ENCODE results near the gene METTL6. TPM values are rescaled to one million over a fixed set of nuclear protein-coding genes. Genes with fewer than 3 reads are reported as not detected.

The METTL6 gene
- total and polyA plus RNA-seq, 4 donors, result 8.6 to 35.4 (median 13.2) TPM

DNA sequence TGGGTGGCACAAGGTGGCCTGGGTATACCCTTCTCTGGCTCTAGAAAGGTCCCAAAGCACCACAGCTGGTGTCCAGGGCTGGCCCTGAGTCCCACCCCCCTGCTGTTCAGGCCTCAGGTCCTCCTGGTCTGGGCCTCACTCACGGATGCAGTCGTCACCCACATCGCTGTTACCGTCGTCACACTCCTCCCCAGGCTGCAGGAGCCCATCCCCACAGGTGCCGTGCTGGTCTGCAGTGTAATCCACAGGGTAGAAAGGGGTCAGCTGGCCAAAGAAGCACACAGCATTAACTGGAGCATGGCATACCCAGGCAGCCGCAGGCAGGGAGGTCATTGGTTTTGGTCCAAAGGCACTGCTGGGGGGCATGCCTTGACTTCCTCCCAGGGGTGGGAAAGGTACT is 28.4 kb upstream of the METTL6 start:
- H3K27me3 ChIP-seq (ENCODE audit: control insufficient read depth in 3 of 3, insufficient read depth in 3 of 3, low read length in 2 of 3), result no peaks in the 10 kb centered on the region
- TF ChIP-seq, protein P1, sequence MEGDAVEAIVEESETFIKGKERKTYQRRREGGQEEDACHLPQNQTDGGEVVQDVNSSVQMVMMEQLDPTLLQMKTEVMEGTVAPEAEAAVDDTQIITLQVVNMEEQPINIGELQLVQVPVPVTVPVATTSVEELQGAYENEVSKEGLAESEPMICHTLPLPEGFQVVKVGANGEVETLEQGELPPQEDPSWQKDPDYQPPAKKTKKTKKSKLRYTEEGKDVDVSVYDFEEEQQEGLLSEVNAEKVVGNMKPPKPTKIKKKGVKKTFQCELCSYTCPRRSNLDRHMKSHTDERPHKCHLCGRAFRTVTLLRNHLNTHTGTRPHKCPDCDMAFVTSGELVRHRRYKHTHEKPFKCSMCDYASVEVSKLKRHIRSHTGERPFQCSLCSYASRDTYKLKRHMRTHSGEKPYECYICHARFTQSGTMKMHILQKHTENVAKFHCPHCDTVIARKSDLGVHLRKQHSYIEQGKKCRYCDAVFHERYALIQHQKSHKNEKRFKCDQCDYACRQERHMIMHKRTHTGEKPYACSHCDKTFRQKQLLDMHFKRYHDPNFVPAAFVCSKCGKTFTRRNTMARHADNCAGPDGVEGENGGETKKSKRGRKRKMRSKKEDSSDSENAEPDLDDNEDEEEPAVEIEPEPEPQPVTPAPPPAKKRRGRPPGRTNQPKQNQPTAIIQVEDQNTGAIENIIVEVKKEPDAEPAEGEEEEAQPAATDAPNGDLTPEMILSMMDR (IDR thresholded peaks at IDR 0.05; ENCODE audit: control extremely low read depth, extremely low read depth), result no peak
- ATAC-seq (ENCODE audit: insufficient read depth, low FRiP score) (no peak), DNase-seq (no peak)
- no peak overlapping the region for H3K27ac ChIP-seq (ENCODE audit: low read depth in 1 of 2, low read length in 1 of 2)
- no peak overlapping the region for H3K4me3 ChIP-seq
- H3K4me1 ChIP-seq (ENCODE audit: control insufficient read depth in 5 of 5, insufficient read depth in 5 of 5, low read length in 5 of 5), result no peaks in the 10 kb centered on the region
- peaks cover 0 to 3% (median 0%) of the 10 kb centered on the region in 4 donors for H3K9me3 ChIP-seq (ENCODE audit: control insufficient read depth in 4 of 4, insufficient read depth in 3 of 4, low read length in 3 of 4)
- H3K9ac ChIP-seq (ENCODE audit: insufficient read depth in 1 of 2, low read length in 2 of 2), result no peak overlapping the region
- 91 to 95% methylated on average over 7 of the region's 7 CpGs for WGBS, 2 donors
- H3K36me3 ChIP-seq (ENCODE audit: control insufficient read depth in 4 of 4, insufficient read depth in 4 of 4, low read length in 4 of 4), result peaks cover 0 to 9% (median under 1%) of the 10 kb centered on the region in 4 donors

- H3K9me3 ChIP-seq (ENCODE audit: control insufficient read depth in 4 of 4, insufficient read depth in 3 of 4, low read length in 3 of 4), result peaks cover 0 to 3% (median 0%) of the 10 kb centered on the region in 4 donors
- H3K36me3 ChIP-seq (ENCODE audit: control insufficient read depth in 4 of 4, insufficient read depth in 4 of 4, low read length in 4 of 4), result peaks cover 0 to 9% (median under 1%) of the 10 kb centered on the region in 4 donors
- H3K27me3 ChIP-seq (ENCODE audit: control insufficient read depth in 3 of 3, insufficient read depth in 3 of 3, low read length in 2 of 3), result no peaks in the 10 kb centered on the region
- ATAC-seq (ENCODE audit: insufficient read depth, low FRiP score) (no peak), DNase-seq (no peak)
- H3K4me3 ChIP-seq, result no peak overlapping the region
- TF ChIP-seq, protein P1 (IDR thresholded peaks at IDR 0.05; ENCODE audit: control extremely low read depth, extremely low read depth), result no peak
- no peaks in the 10 kb centered on the region for H3K4me1 ChIP-seq (ENCODE audit: control insufficient read depth in 5 of 5, insufficient read depth in 5 of 5, low read length in 5 of 5)
- no peak overlapping the region for H3K27ac ChIP-seq (ENCODE audit: low read depth in 1 of 2, low read length in 1 of 2)
- no peak overlapping the region for H3K9ac ChIP-seq (ENCODE audit: insufficient read depth in 1 of 2, low read length in 2 of 2)
Measured at GRCh38 chr3:15454965-15455364, 27.6 kb upstream of the METTL6 start.

- peak in 1 of 3 donors; percentile 6 for DNase-seq
Measured at GRCh38 chr3:15453991-15454625, 26.8 kb upstream of the METTL6 start.

More at GRCh38 chr3:15453991-15454625, 26.8 kb upstream of the METTL6 start:
- WGBS, 2 donors, result 83 to 84% methylated on average over 9 of the region's 9 CpGs
- no peak for ATAC-seq (ENCODE audit: insufficient read depth, low FRiP score)
- TF ChIP-seq, protein P1 (IDR thresholded peaks at IDR 0.05; ENCODE audit: control extremely low read depth, extremely low read depth), result no peak
- Histone ChIP-seq H3K9ac (ENCODE audit: insufficient read depth in 1 of 2, low read length in 2 of 2) (no peak overlapping the region), H3K4me3 (no peak overlapping the region), H3K36me3 (ENCODE audit: control insufficient read depth in 4 of 4, insufficient read depth in 4 of 4, low read length in 4 of 4) (peaks cover 0 to 9% (median under 1%) of the 10 kb centered on the region in 4 donors), H3K4me1 (ENCODE audit: control insufficient read depth in 5 of 5, insufficient read depth in 5 of 5, low read length in 5 of 5) (no peaks in the 10 kb centered on the region), H3K27me3 (ENCODE audit: control insufficient read depth in 3 of 3, insufficient read depth in 3 of 3, low read length in 2 of 3) (no peaks in the 10 kb centered on the region), H3K9me3 (ENCODE audit: control insufficient read depth in 4 of 4, insufficient read depth in 3 of 4, low read length in 3 of 4) (peaks cover 0 to 3% (median 0%) of the 10 kb centered on the region in 4 donors), H3K27ac (ENCODE audit: low read depth in 1 of 2, low read length in 1 of 2) (no peak overlapping the region)
